ENCODE results near the gene SF1.

GRCh38 chr11:64718780-64719124, 59.6 kb downstream of the SF1 start:
- TF ChIP-seq EZH2 (IDR thresholded peaks at IDR 0.05; ENCODE audit: insufficient read depth, poor library complexity, severe bottlenecking): no peak
- TF ChIP-seq EZH2phosphoT487 (IDR thresholded peaks at IDR 0.05; ENCODE audit: insufficient read depth, low read depth): no peak
